Loucy (cell line): Measurements from ENCODE around the gene TOPAZ1.

ENCODE experiments used
- H2AFZ ChIP-seq: fragments of 200-600 bp; sonication (generic); 2 replicates; pipeline ENCODE4 v1.6.0; 2016; ENCODE audit warnings: antibody characterized with exemption, mild to moderate bottlenecking, low read length, moderate library complexity
- H3F3A ChIP-seq: fragments of 200-600 bp; 2 replicates; pipeline ENCODE4 v1.6.0; 2016; ENCODE audit warnings: antibody characterized with exemption, low read depth, mild to moderate bottlenecking
- H3K27me3 ChIP-seq: fragments of 200-600 bp; sonication (generic); 2 replicates; pipeline ENCODE4 v1.6.1; 2014; ENCODE audit warnings: low read length, mild to moderate bottlenecking; ENCODE audit not compliant: insufficient read depth, poor library complexity, severe bottlenecking
- H3K36me3 ChIP-seq: fragments of 200-600 bp; sonication (generic); 2 replicates; pipeline ENCODE4 v1.6.1; 2016; ENCODE audit warnings: low read length; ENCODE audit not compliant: insufficient read depth
- H3K4me1 ChIP-seq: fragments of 200-600 bp; sonication (generic); 2 replicates; pipeline ENCODE4 v1.5.1; 2014; ENCODE audit warnings: low read length, mild to moderate bottlenecking; ENCODE audit not compliant: insufficient read depth, poor library complexity, severe bottlenecking
- H3K4me2 ChIP-seq: fragments of 200-600 bp; sonication (generic); 2 replicates; pipeline ENCODE4 v1.6.0; 2014; ENCODE audit warnings: antibody characterized with exemption, low read length, low read depth, mild to moderate bottlenecking; ENCODE audit not compliant: poor library complexity, severe bottlenecking
- H3K4me3 ChIP-seq: fragments of 200-600 bp; sonication (generic); 2 replicates; pipeline ENCODE4 v1.5.1; 2014; ENCODE audit warnings: low read length, mild to moderate bottlenecking, mixed read lengths; ENCODE audit not compliant: poor library complexity, severe bottlenecking
- H3K79me2 ChIP-seq: fragments of 200-600 bp; sonication (generic); 2 replicates; pipeline ENCODE4 v1.6.1; 2014; ENCODE audit warnings: low read length; ENCODE audit not compliant: insufficient read depth
- H3K9ac ChIP-seq: fragments of 200-600 bp; sonication (generic); 2 replicates; pipeline ENCODE4 v1.6.0; 2014; ENCODE audit warnings: mild to moderate bottlenecking, low read depth, low read length, moderate library complexity; ENCODE audit not compliant: poor library complexity, severe bottlenecking
- H3K9me2 ChIP-seq: fragments of 200-600 bp; sonication (generic); replicated peaks from 2 replicates; pipeline ENCODE4 v1.6.1; 2016; ENCODE audit warnings: low read depth, low read length, mixed read lengths
- H3K9me3 ChIP-seq: fragments of 200-600 bp; sonication (generic); 2 replicates; pipeline ENCODE4 v1.6.1; 2014; ENCODE audit warnings: mild to moderate bottlenecking, antibody characterized with exemption, low read length, low read depth; ENCODE audit not compliant: insufficient read depth
- H4K20me1 ChIP-seq: fragments of 200-600 bp; sonication (generic); 2 replicates; pipeline ENCODE4 v1.6.0; 2014; ENCODE audit warnings: antibody characterized with exemption, low read length, mild to moderate bottlenecking; ENCODE audit not compliant: insufficient read depth, poor library complexity, severe bottlenecking
- CTCF ChIP-seq: fragments of 200-600 bp; sonication (generic); conservative IDR thresholded peaks from 2 replicates; pipeline ENCODE4 v1.5.1; 2014; ENCODE audit warnings: mild to moderate bottlenecking, antibody characterized with exemption, low read length
- EZH2phosphoT487 ChIP-seq: fragments of 200-600 bp; IDR thresholded peaks from 2 replicates; pipeline ENCODE4 v1.6.1; 2018; ENCODE audit warnings: antibody characterized with exemption, mild to moderate bottlenecking, moderate library complexity, borderline replicate concordance

The TOPAZ1 gene

GRCh38 chr3:44301746-44302145 is 60.1 kb downstream of the TOPAZ1 start:
- Histone ChIP-seq H3K4me3 (no peak overlapping the region), H4K20me1 (no peaks in the 10 kb centered on the region), H3K9ac (no peak overlapping the region), H2AFZ (no peak overlapping the region), H3K27me3 (no peaks in the 10 kb centered on the region), H3F3A (no peaks in the 10 kb centered on the region), H3K79me2 (no peaks in the 10 kb centered on the region), H3K4me1 (peaks cover 3% of the 10 kb centered on the region), H3K9me2 (no peaks in the 10 kb centered on the region), H3K4me2 (no peak overlapping the region), H3K9me3 (no peaks in the 10 kb centered on the region), H3K36me3 (no peaks in the 10 kb centered on the region)
- TF ChIP-seq EZH2phosphoT487 = no peak
- no peak for TF ChIP-seq CTCF

GRCh38 chr3:44309500-44309899 is 67.8 kb downstream of the TOPAZ1 start:
- H3K4me3 ChIP-seq = no peak overlapping the region

GRCh38 chr3:44318891-44319311 is 77.2 kb downstream of the TOPAZ1 start:
- H2AFZ ChIP-seq = no peak overlapping the region
- no peak overlapping the region for H3K4me3 ChIP-seq

More at GRCh38 chr3:44309500-44309899, 67.8 kb downstream of the TOPAZ1 start:
- H3K9me2 ChIP-seq = no peaks in the 10 kb centered on the region
- H3K4me2 ChIP-seq = no peak overlapping the region
- no peak overlapping the region for H3K9ac ChIP-seq
- H3K79me2 ChIP-seq = no peaks in the 10 kb centered on the region
- H3K27me3 ChIP-seq = no peaks in the 10 kb centered on the region
- no peaks in the 10 kb centered on the region for H4K20me1 ChIP-seq
- no peaks in the 10 kb centered on the region for H3K36me3 ChIP-seq
- H3K9me3 ChIP-seq = no peaks in the 10 kb centered on the region
- H2AFZ ChIP-seq = 0 out of 2 replicates have a peak overlapping the region, but pooled peaks have one; percentile 52
- H3F3A ChIP-seq = no peaks in the 10 kb centered on the region
- H3K4me1 ChIP-seq = peaks cover 5% of the 10 kb centered on the region
- no peak for TF ChIP-seq CTCF
- TF ChIP-seq EZH2phosphoT487 = no peak

More at GRCh38 chr3:44318891-44319311, 77.2 kb downstream of the TOPAZ1 start:
- Histone ChIP-seq H3K9me3 (no peaks in the 10 kb centered on the region), H3K9me2 (no peaks in the 10 kb centered on the region), H3K27me3 (no peaks in the 10 kb centered on the region), H3K79me2 (no peaks in the 10 kb centered on the region), H3K4me1 (no peaks in the 10 kb centered on the region), H3K36me3 (no peaks in the 10 kb centered on the region), H3K4me2 (no peak overlapping the region), H3F3A (no peaks in the 10 kb centered on the region), H4K20me1 (no peaks in the 10 kb centered on the region), H3K9ac (no peak overlapping the region)
- peak; percentile 47 for TF ChIP-seq CTCF
- no peak for TF ChIP-seq EZH2phosphoT487
